Measurements from ENCODE around the gene CALHM1.

CALHM1 gene

GRCh38 chr10:103449208-103450144, 9.2 kb downstream of the CALHM1 start:
- H3K4me3 ChIP-seq (ENCODE audit: low read depth, low read length), result no peak overlapping the region

GRCh38 chr10:103448746-103449145, 10.0 kb downstream of the CALHM1 start:
- TF ChIP-seq CTCF (IDR thresholded peaks at IDR 0.05; ENCODE audit: borderline replicate concordance, insufficient read depth, low read depth, low read length), result no peak
- H3K4me3 ChIP-seq (ENCODE audit: low read depth, low read length), result no peak overlapping the region

More at GRCh38 chr10:103449208-103450144, 9.2 kb downstream of the CALHM1 start:
- no peak for TF ChIP-seq CTCF (IDR thresholded peaks at IDR 0.05; ENCODE audit: borderline replicate concordance, insufficient read depth, low read depth, low read length)

- no peak for TF ChIP-seq CTCF (IDR thresholded peaks at IDR 0.05; ENCODE audit: borderline replicate concordance, insufficient read depth, low read depth, low read length)
- no peak overlapping the region for H3K4me3 ChIP-seq (ENCODE audit: low read depth, low read length)
Observed at GRCh38 chr10:103447187-103447586, 11.5 kb downstream of the CALHM1 start.

- TF ChIP-seq CTCF (IDR thresholded peaks at IDR 0.05; ENCODE audit: borderline replicate concordance, insufficient read depth, low read depth, low read length), result no peak
Observed at GRCh38 chr10:103445767-103446567, 12.7 kb downstream of the CALHM1 start.

GRCh38 chr10:103445366-103445765, 13.3 kb downstream of the CALHM1 start:
- H3K4me3 ChIP-seq (ENCODE audit: low read depth, low read length), result no peak overlapping the region
- TF ChIP-seq CTCF (IDR thresholded peaks at IDR 0.05; ENCODE audit: borderline replicate concordance, insufficient read depth, low read depth, low read length), result no peak

More at GRCh38 chr10:103445767-103446567, 12.7 kb downstream of the CALHM1 start:
- no peak overlapping the region for H3K4me3 ChIP-seq (ENCODE audit: low read depth, low read length)

- no peak overlapping the region for H3K4me3 ChIP-seq (ENCODE audit: low read depth, low read length)
- TF ChIP-seq CTCF (IDR thresholded peaks at IDR 0.05; ENCODE audit: borderline replicate concordance, insufficient read depth, low read depth, low read length), result no peak
Observed at GRCh38 chr10:103444478-103444877, 14.2 kb downstream of the CALHM1 start.
